ENCODE data around the gene MAN2A1.
"Not testable (repeated sequence)": the region's sequence is repeated elsewhere in the genome, so short reads cannot be mapped to it uniquely, and the experiment has no call there.

MAN2A1 gene

DNA sequence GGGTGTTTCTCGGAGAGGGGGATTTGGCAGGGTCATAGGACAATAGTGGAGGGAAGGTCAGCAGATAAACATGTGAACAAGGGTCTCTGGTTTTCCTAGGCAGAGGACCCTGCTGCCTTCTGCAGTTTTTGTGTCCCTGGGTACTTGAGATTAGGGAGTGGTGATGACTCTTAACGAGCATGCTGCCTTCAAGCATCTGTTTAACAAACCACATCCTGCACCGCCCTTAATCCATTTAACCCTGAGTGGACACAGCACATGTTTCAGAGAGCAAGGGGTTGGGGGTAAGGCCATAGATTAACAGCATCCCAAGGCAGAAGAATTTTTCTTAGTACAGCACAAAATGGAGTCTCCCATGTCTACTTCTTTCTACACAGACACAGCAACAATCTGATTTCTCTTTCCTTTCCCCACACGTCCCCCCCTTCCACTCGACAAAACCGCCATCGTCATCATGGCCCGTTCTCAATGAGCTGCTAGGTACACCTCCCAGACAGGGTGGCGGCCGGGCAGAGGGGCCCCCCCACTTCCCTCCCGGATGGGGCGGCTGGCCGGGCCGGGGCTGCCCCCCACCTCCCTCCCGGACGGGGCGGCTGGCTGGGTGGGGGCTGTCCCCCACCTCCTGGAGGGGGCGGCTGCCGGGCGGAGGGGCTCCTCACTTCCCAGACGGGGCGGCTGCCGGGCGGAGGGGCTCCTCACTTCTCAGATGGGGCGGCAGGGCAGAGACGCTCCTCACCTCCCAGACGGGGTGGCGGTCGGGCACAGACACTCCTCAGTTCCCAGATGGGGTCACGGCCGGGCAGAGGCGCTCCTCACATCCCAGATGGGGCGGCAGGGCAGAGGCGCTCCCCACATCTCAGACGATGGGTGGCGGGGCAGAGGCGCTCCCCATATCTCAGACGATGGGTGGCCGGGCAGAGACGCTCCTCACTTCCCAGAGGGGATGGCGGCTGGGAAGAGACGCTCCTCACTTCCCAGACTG, 142.8 kb downstream of the MAN2A1 start:
- not testable (repeated sequence) for DNase-seq

DNA sequence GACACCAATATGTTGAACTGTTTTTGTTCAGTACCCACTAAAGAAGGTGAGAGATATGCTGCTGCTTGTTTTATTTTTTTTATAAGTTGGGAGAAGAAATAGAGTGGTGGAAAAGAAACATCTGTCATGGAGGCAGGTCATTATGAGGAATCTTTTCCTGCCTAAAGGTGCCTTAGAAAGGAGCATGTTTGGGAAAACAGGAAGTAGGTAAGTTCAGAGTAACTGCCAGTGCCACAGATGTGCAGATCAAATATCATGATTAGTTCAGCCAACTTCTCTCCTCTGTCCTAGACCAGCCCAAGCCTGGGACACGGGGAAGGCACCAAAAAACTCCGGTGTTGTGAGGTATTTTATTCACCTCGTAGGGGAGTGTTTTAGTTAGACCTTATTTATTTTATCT, 144.2 kb downstream of the MAN2A1 start:
- DNase-seq, result no peak

DNA sequence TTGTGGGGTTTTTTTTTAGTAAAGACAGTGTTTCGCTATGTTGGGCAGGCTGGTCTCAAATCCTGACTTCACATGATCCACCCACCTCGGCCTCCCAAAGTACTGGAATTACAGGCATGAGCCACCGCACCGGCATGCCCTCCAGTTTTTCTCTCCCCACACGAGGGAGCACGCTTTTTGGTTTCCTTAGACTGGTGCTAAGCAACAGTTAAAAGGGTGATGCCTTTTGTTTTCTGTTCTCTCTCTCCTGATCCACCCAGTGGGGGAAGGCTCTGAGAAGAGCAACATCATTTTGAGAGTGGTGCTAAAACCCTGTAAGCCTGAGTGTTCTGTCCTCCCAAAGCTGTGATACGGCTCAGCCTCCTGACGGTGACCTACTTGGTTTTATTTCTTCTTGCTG, 146.6 kb downstream of the MAN2A1 start:
- no peak for DNase-seq

DNA sequence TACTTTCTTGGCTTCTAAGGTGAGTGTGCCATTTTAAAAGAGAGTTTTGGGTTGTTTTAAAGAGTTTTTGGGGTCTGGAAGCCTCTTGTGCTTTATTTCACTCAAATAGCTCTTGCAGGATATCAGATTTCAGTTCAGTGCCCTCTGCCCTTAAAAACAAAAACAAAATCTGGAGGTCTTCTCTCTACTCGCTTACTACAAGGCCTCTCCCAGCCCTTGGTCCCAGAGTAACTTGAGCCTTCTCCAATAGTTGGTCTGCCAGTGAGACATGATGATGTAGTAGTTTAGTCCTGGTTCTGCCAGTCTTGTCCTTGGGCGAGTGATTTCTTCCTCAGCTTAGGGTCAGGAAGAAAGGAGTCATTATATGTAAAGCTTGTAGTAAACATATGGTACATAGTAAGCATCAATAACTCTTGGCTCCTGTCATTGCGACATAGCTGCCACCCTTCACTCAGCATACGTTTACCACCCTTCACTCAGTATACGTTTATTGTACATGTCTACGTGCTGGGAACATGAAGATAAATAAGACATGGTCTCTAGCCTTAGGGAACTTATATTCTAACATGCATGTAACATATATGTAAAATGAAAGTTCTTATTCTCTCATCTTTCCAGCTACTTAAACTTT, 147.6 kb downstream of the MAN2A1 start:
- DNase-seq, result no peak

DNA sequence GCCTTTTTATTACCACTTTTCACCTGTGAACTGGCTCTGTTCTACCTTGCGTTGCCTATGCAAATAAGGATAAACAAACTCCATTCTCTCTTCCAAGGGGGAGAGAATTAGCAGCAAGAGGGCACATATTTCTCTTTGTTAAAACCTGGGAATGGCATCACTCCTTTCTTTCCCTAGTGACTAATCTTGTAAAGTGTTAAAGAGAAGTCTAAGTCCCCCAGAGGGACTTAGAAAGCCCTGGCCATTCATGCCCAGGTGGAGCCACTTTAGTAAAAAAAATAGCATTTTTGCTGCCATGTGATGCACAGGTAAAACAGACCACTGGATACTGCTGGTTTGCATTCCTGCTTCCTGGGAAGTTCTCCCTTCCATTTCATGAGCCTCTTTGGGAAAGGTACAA, 148.4 kb downstream of the MAN2A1 start:
- DNase-seq, result no peak

DNA sequence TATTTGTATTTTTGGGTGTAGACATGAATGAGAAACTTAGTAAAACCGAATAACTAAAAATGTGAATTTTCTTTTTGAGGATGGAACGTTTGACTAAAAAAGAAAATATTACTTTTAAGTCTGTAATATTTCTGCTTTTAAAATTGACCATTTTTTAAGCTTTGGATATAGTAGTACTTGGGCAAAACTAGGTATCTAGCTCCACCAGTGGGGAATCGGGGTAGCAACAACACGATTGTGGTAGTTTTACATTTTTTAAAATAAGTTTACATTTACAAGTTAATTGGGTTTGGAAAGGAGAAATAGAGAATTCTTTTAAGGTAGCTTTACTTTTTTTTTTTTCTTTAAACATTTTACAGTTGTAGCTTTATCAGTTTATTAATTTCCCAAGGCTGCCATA, 154.4 kb downstream of the MAN2A1 start:
- no peak for DNase-seq

DNA sequence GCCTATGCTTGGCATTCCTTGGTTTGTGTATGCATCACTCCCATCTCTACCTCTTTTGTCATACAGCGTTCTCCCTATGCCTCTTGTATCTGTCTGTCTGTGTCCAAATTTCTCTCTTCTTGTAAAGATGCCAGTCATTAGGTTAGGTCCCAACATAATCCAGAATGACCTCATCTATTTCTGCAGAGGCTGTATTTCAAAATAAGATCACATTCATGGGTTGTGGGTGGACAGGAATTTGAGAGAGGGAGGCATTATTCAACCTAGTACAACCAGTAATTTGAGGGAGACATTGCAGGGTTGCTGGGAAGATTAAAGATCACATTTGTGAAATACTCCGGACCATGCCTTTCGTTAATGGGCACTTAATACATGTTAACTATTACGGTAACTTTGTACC, 155.0 kb downstream of the MAN2A1 start:
- DNase-seq, result no peak

DNA sequence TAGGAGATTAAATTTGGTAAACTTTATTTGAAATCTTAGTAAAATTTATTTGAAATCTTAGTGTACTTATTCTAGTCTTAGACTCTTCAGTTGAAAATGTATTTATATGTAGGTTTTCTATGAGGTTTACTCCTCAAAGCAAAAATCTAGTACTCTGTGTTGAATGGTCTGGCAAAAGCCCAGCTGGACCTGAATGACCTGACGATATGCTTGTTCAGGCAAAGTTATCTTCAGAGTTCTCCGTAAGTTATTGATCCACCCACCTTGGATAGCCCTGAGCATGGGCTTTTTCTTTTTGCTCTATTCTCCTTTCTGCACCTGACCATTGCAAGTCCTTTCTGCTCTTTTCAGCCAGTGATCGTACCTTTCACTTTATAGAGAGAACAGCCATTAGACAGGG, 158.4 kb downstream of the MAN2A1 start:
- no peak for DNase-seq

DNA sequence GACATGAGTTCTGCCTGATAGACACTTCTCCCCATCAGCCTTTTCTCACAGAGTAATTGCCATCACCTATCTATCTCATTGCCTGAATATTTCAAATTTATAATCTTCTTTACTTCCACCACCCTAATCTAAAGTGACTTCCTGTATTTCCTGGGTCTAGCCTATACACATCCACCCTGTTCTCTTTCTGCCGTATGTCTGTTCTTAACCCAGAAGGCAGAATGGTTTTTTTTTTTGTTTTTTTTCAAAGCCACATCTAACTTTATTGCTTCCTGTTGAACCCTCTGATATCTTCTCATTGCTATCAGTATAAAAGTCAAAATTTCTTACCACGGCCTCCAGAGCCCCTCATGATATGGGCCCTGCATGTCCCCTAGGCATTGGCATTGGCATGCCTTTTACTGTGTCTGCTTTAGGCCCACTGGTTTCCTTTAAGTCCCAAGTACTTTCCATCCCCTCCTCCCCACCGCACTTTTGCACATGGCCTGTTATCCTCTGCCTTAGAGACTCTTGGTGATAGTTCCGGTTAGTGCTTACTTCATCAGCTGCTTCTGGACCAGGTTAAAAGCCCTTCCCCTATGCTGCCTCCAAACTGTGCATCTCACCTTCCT, 159.9 kb downstream of the MAN2A1 start:
- no peak for DNase-seq

DNA sequence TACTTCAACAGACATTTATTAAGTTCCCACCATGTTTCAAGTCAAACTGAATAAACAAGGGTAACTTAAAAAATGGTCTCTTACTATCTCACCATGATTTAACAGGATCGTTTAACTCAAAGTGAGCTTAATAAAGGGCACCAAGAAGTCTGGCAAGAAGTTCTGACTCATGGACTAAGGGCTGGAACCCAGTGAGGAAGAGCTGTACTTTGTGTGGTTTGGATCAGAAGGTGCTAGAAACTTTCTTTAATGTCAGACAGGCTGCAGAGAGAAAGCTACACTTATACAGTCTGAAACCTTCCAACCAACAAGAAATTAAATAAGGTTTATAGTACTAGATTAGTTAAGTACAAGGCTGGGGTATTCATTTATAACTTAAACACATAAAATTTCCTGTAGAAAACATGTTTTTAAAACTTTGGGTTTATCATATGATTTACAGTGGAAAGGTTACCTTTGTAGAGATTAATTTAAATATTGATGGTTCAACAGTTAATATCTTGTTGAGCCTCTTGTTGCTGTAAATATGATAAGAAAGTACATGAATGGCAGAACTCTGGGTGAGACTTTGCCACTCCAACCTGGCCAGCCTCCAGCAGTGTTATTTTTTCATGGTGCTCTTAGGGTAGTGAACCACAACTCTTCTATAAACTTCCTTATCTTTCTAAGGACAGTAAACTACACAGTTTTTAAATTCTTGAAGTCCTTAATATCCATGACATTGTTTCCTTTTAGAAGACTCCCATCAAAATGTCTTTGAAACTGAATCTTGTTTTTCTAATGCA, 162.8 kb downstream of the MAN2A1 start:
- peak; percentile 52 for DNase-seq

DNA sequence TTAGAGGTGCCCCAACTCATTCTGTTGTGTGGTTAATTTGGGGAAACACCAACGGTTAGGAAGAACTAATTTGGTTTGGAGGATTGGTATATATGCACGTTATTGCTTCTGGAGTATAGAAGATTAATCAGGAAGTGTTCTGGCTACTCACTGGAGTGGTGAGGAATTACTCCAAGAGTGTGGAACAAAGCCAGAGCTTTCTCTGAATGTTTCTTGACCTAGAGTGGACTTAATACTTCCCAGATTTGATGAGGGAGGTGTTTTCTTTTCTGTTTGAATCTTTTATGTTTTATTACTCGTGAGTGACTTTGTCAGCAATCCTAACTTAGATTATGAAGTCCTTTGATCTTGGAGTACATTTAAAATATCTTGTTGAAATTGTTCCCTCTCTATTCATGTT, 163.7 kb downstream of the MAN2A1 start:
- no peak for DNase-seq

DNA sequence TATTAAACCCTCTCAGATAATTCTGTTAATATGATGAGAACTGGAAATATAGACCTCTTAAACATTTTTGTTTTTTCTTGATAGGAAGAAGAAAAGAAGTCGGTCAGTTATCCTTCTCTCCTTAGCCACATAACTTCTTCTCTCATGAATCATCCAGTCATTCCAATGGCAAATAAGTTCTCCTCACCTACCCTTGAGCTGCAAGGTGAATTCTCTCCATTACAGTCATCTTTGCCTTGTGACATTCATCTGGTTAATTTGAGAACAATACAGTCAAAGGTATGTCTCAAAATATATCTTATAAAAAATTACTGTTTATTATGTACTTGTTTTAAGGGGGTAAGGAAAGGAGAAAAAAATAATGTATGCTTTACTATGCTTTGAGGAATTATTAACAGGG, 165.3 kb downstream of the MAN2A1 start:
- no peak for DNase-seq

DNA sequence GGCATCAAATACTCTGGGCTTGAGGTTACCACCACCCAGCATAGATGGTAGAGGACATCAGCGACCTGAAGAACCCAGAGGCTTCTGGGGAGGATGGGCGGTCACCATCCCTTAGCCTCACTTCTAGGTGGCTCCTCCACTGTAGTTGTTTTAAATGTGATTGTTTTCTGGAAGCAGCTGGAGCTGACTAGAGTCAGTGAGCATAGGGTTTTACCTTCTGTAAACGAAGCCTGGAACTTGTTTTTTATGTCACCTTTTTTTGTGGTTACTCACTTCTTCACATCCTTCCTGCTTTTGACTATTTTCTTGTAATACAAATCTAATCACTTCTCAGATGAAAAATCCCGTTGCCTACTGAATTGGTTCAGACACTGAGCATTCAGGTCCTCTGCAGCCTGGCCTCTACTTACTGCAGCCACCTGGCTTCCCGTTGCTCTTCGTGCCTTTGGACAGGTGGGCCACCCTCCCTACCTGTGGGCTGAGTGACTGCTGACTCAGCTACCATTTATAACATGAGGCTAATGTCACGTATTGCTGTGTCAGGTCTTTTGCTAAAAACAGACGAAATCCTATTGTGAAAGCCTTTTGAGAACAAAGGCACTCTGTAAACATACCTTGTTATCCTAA, 167.8 kb downstream of the MAN2A1 start:
- peak; percentile 59 for DNase-seq

DNA sequence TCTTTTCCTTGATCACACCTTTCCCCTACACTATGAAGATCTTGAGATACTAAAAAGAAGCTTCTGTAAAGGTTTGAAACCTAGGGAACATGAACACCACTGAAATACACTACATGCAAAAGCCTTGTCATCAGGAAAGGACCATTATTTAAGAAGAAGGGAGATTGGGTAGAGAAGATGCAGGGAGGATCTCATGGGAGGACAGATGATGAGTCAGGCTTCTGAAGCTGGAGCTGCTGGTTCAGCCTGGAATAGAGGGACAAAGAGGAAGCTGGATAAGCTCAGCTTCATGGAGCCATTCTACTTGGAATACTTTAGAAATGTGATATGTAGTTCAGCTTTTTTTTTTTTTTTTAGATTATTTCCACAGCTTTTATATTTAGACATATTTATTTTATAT, 169.8 kb downstream of the MAN2A1 start:
- DNase-seq, result no peak

DNA sequence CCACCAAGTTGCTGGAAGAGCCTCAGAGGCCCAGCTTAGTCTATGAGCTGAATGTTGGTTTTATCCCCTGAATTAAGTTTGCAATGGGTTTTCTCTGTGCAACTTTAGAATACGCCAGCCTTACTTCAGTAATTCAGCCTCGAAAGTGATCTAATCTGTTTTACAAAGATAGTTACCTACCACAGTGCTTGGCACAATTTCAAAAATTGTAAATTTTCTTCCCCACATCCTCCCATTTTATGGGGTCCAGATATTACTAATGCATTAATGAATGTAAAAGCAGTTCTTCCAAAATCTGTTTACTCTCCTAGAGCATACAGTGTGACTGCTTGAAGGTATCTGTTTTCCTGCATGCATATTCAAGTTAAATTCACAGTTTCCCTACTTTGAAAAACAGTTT, 172.6 kb downstream of the MAN2A1 start:
- no peak for DNase-seq

DNA sequence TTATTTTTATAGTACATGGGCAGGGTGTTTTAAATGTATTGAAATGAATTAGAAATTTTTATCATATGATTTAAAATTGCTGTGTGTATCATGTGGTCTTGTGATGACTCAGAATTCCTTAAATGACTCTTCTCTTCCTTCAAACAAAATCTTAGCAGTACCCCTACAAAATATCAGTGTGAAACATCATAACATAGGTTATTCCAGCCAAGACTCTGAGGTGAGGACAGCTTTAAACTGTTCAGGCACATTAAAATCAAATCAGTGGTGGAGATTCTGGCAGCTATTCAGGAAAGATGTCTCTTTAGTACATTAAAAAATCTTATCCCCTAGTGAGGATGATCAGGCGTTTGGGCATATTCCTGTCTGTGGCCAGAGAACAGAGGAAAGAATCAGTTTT, 174.0 kb downstream of the MAN2A1 start:
- DNase-seq, result no peak

DNA sequence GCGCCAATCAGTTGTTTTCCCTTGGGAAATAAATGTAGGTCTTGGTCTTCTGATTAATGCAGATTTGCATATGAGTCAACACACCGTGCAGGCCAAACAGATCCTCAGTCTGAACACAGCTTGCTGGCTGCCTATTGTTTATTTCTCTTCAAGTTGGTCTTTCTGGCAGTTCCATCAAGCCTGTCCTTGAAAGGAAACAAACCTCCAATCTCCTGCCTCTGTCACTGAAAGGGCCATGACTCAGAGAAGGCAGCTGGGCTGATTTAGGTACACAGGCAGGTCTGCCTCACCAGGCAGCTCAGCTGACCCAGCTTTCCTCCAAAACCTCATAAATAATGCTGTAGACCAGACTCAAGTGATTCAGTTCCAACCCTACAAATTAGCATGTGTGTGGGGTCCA, 175.9 kb downstream of the MAN2A1 start:
- DNase-seq, result no peak

DNA sequence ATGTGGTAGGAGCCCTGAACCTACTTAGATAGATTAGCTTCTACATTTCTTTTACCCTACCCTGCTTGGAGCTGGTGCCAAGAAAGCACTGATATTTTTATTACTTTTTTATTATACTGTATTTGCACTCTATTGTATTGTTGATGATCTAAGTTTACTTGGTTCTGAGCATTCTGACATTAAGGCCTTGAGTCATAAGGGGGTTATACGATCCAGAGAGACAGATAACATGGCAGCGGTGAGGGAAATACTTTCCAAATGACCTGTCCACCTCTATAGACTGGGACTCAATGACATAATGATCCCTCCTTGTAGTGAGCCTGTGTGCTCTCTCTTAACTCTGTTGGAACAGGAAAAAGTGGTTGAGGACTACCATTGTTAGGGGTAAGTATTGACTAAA, 176.3 kb downstream of the MAN2A1 start:
- no peak for DNase-seq

DNA sequence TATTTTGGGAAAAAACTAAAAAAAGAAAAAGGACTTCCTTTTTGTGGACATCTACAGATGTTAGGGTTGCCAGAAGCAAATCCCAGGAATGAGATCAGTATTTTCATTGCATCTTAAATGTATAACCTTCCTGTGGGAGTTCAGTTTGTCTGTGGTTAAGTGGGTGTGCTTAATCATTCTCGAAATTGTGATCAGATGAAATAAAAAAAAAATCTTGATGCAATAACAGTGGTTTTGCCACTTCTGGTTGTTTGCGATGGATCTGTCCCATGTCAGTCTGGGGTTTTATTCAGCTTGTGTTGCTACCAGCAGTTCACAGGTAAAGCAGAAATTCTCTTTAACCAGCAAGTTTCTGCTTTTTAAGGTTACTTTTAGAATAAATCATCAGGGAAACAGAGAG, 179.0 kb downstream of the MAN2A1 start:
- DNase-seq, result peak; percentile 21

DNA sequence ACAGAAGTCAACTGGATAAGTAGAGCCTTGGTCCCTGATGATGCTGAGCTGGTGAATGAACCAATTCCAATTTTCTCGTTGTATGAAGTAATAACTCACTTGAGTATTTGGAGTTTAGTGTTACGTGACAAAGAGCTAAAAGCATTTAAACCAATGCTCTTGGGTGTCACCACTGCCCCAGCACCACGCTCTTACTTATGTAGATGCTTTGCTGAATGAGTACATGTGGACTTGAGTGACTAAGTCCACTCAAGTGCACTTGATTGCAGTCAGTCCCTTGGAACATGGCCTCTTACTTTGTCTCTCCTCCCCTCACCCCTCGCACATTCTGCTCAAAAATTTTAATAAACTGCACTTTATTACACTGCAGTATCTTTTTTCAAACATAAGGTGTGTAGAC, 184.0 kb downstream of the MAN2A1 start:
- no peak for DNase-seq

DNA sequence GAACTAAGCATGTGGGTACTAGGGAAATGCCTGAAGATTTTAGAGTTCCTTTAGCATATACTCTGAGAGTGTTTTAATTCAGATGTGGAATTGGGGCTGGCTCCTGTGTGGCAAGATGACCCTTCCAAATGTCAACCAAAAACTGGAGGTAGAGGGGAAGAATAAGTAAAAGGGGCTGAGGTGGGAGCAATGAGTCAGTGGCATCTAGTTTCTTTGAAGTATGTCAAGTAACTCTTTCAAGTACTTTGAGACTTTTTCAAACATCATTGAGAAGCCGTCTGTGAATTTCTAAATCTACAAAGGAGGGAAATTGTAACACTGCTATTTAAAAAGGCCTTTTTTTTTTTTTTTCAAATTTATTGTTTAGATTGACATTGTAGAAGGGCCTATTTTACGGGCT, 184.4 kb downstream of the MAN2A1 start:
- no peak for DNase-seq

DNA sequence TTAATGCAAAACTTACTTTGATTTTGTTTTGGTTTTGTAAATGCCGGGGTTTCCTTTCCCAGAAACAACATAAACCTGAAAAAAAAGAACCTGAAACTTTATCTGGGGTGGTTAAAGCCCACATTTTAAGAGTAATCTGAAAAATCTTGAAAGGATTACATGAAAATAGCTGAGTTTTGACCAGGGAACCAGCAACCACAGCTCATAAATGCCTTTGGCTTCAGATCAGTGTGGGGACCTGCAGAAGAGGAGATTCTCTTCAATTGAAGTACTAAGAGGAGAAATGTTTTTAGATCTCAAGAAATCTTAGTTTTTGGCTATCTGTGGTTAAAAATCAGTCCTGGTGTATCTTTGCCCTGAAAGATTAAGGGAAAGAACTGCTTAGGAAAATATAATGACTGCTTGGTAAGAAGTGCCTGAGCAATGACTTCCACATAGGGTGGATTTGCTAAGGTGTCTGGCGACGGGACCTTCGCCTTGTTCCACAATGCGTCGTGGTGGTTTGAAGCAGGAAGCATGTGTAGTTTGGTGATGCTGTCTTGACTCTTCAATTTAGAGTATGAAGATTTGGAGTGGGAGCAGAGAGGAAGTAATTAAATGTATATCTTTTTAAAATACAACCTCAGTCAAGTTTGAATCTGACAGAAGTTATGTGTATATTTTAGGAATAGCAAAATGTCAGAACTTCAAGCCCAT, 186.5 kb downstream of the MAN2A1 start:
- DNase-seq, result no peak
